GM18511 (cell line): Measurements from ENCODE around the gene LRMDA.

Experiments used
- ATAC-seq: cut with Tn5 transposase; IDR thresholded peaks from one replicate; pipeline ENCODE4 v1.9.1; 2021; ENCODE audit warnings: mild to moderate bottlenecking, moderate library complexity; ENCODE audit not compliant: unreplicated experiment

Gene LRMDA

DNA sequence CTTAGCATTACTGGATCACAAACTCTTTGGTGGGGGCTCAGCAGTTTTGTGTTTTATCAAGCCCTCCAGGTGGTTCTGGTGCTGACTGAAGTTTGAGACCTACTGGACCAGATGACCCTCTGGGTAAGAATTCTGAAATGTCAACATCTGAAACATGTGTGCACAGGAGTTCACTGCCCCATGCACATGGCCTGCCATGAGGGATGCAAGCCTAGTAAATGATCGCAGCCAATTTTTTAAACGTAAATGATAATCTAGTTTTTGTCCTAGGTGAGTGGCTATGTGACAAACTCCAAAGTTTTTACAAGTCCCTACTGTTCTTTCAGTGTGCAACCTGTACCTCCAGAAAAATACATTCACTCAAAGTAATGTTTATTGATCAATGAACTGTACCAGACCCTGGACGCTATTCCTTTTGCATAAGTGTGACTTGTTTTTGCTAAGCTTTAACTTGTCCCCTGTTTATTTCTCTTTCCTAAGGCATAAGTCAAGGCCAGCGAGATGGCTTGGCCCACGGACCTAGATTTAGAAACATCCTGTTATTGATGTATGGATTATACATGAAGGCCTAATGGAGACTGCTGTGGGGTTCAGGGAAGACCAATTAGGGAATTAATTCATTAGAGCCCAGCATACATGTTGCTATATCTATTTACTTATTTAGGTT is 531.1 kb downstream of the LRMDA start:
- ATAC-seq: no peak

DNA sequence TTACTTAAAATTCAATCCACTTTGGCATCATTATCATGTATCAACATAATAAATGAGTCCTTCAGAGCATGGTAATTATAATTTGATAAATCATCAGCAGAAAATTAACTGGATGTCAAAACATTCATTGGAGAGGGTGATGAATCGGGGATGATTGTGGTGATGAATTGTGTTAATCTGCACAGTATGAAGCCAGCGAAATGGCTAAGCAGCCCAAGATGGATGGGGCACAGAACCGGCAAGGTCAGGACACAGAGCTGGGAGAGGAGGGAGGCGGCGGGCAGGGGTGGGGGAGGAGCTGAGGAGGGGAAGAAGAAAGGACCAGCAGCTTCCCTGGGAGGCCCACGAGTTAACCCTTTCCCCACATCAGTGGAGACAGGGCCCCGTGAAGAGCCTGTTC is 536.1 kb downstream of the LRMDA start:
- ATAC-seq: no peak

- ATAC-seq: no peak
These were observed 537.6 kb downstream of the LRMDA start for GRCh38 chr10:75969031-75969430.

DNA sequence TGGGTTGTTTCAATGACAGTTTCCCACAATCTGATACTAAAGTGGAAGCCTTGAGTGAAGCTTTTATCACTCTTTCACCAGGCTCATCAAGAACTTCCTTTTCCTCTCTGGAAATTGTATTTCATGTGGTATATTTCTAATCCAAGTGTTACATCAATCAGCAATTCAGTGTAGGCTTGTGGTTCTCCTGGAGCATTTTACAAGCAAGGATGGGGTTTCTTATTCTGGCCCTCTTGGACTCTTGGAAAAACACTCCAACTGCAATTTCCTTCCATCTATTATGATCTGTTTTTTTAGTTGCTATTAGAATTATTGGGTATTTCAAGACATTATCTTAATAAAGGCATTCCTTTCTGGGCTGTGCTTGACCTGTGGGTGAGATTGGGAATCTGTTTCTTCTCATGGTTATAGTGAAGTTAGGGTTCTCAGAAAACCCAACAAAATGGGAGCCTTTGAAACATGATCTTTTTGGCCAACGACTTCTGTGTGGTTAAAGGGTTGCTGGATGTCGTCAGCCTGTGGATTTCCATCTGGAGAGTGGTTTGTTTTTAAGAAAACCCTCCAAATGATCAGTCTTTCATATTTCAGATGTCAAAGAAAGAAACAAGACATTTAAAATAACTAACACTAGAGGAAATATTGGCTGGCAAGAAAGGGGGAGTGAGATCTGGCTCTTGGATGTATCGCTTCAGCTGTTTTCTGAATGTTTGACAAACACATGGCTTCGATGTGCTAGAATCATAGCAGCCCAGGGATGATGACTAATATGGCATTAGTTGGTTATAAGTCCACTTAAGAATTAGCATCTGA is 540.2 kb downstream of the LRMDA start:
- no peak for ATAC-seq

DNA sequence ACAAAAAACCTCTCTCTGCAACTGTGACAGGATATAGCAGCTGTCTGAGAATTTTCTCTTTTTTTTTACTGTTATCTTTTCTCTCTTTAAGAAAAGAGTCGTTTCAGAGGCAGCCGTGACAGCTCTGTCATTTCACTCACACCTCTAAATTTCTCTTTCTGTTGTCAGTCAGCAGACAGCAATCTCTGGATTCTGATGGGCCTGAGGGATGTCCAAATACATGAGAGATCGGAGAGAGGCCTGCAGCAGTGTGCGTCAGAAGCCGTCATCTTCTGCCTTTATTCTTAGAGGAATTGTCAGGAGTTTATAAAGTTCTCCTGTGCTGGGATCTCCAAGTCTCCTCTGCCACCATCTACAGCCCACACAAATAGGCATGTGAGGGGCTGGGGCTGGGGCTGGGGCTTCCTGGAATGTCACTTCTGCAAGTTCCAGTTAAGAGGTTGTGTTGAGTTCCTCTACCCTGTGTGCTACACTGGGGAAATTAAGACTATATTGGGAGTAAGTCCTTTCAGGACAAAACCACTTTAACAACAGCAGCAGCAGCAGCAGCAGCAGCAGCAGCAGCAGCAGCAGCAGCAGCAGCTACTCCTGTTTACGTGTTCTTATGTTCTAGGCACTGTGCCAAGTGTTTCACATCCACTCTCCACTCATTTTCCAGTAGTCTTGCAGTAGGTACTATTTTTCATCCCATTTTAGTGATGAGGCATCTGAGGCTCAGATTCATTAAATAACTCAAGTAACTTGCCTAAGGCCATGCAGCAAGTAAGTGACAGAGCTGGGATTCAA is 541.3 kb downstream of the LRMDA start:
- no peak for ATAC-seq

- no peak for ATAC-seq
These were observed 542.7 kb downstream of the LRMDA start for GRCh38 chr10:75974080-75974479.

- ATAC-seq: no peak
These were observed 545.3 kb downstream of the LRMDA start for GRCh38 chr10:75976681-75977080.

GRCh38 chr10:75977139-75977538 is 545.7 kb downstream of the LRMDA start:
- no peak for ATAC-seq

DNA sequence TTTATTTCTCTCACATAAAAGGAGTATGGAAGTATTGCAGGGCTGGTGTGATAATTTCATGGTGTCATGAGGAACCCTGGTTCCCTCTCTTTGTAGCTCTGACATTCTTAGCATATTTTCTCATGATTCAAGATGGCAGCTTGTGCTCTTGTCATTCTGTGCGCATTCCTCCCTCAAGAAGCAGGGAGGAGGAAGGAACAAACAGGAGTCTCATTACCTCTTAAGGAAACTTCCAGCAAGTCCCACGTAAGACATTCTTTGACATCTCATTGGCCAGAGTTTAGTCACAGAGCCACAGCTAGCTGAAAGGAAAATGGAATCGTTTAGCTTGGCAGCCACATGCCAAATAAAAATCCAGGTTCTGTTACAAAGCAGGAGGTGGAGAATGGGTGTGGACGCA is 546.8 kb downstream of the LRMDA start:
- no peak for ATAC-seq

GRCh38 chr10:75980419-75981002 is 549.1 kb downstream of the LRMDA start:
- ATAC-seq: no peak

- no peak for ATAC-seq
These were observed 551.4 kb downstream of the LRMDA start for GRCh38 chr10:75982611-75983369.

DNA sequence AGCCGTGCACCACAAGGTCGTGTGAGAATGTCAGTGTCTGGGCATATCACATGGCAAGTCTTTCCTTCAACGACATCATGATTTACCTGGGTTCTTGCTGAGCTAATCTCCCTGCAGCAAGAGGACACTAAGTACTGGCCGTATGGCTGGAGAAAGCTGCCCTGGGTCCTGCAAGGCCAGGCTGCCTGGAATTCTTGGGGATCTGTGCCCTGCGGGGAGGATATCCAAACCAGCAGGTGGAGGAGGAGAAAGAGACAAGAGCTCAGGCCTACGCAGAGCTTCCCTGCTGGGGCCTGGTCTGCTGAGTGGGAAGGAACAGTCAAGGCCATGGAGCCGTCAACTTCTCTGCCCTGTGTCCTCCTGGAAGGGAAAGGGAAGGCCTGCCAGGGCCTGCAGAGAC is 552.6 kb downstream of the LRMDA start:
- no peak for ATAC-seq

GRCh38 chr10:75987616-75988015 is 556.2 kb downstream of the LRMDA start:
- no peak for ATAC-seq

DNA sequence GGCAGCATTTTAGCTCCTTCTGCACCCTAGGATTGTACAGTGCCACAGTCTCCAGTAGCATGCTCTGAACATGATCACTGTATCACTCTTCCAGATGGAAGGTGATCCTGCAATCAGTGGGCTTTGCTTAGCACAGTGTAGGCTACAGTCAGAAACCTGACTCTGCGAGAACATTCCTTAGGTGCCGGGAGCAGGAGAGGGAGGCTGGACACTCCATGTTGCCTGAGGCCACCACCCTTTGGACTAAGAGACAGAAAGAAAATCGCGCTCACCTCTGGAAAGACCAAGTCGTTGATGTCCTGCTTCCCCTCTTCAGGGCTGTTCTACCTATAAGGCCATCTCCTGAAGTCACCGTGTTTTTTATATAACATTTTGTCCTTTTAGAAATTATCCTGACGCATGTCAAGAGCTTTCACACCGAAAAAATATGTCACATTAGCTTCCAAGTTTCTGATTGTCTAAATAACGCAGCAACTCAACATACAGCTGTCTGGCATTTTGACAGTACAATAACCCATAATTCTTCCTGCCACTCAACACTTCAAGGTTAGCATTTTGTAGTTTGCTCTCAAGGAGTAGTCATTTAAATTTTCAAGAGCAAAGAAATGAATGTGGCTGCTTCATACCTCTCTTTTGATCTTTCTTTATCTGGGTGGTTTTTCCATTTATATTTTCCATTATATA is 563.1 kb downstream of the LRMDA start:
- ATAC-seq: no peak

GRCh38 chr10:75995041-75995430 is 563.6 kb downstream of the LRMDA start:
- ATAC-seq: no peak

GRCh38 chr10:75995720-75996119 is 564.3 kb downstream of the LRMDA start:
- no peak for ATAC-seq

DNA sequence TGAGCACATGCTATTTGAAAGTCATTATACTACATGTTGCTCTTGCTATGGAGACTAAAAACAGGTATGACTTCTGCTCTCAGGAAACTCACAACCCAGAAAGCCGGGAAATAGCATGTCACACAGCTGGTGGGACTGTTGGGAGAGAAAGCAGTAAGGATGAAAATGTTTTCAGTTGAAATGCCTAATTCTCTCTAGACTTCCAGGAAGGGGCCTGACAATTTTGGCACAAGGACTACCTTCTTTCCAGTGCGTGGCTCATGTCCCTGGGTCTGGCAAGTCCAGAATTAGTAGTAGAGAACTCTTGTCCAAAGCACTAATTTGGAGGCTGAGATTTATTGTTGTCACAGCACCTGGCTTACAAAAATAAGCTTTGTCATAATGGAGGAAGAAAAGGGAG is 567.6 kb downstream of the LRMDA start:
- no peak for ATAC-seq

DNA sequence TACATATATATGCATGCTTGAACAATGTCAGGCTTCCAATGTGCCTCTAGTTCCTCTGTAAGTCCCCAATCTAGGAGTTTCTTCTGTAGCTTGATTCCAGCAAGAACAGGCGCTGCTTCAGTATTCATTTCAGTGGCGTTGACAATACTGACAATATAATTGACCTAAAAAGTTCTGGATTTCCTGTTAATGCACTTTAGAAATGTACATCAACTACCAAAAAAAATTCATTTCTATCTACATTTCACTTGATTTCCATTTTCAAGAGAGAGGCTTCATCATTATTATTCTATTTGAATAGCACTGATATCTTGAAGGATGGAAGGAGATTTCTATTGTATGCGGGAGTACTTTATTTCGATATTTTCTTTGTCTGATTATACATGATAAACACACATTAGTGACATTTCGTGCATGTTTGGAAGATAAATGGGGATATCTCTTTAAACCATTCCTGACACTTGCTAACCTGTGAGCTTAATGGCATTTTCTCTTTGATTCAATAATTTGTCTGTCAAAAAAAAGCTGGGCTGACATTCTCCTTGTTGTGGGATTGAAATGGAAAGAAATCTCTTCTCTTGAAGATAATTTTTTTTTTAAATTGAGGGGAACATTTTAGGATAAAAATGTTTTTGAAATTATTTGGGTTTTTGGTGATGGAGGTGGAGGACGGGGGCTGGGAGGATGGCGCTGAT is 568.2 kb downstream of the LRMDA start:
- no peak for ATAC-seq

- ATAC-seq: no peak
These were observed 569.1 kb downstream of the LRMDA start for GRCh38 chr10:76000550-76000949.
